Naive B cell (primary cell): Measurements from ENCODE around the gene CCL2. TPM values are rescaled to one million over a fixed set of nuclear protein-coding genes. Genes with fewer than 3 reads are reported as not detected.

Experiments used
- ATAC-seq, 2 donors: fragments of 150-1000 bp; cut with Tn5 transposase; 2 replicates each; pipeline ENCODE4 v1.10.0; 2021; ENCODE audit warnings: low read depth in 2 of 2, mild to moderate bottlenecking in 2 of 2, moderate library complexity in 2 of 2
- DNase-seq: peaks from one replicate; pipeline ENCODE4 v3.0.0; 2022
- H3K27ac Mint-ChIP-seq, 6 donors: one replicate each; pipeline ENCODE4 v1.8.0; 2020 to 2022; ENCODE audit warnings: mild to moderate bottlenecking in 6 of 6, mixed read lengths in 6 of 6, moderate library complexity in 5 of 6, inconsistent platforms in 2 of 6
- H3K27me3 Mint-ChIP-seq, 3 donors: one replicate each; pipeline ENCODE4 v1.8.0; 2021 to 2022; ENCODE audit warnings: mixed read lengths in 3 of 3, mild to moderate bottlenecking in 1 of 3
- H3K36me3 Mint-ChIP-seq, 2 donors: one replicate each; pipeline ENCODE4 v1.8.0; 2020 to 2022; ENCODE audit warnings: mixed read lengths in 2 of 2, inconsistent platforms in 1 of 2, mild to moderate bottlenecking in 1 of 2
- H3K4me1 Mint-ChIP-seq, 3 donors: one replicate each; pipeline ENCODE4 v1.8.0; 2020 to 2022; ENCODE audit warnings: mixed read lengths in 3 of 3, inconsistent platforms in 1 of 3, mild to moderate bottlenecking in 1 of 3, moderate library complexity in 1 of 3
- H3K4me3 Mint-ChIP-seq, 8 donors: one replicate each; pipeline ENCODE4 v1.8.0; 2020 to 2022; ENCODE audit warnings: mild to moderate bottlenecking in 8 of 8, mixed read lengths in 8 of 8, moderate library complexity in 8 of 8, inconsistent platforms in 2 of 8
- H3K9me3 Mint-ChIP-seq, 7 donors: one replicate each; pipeline ENCODE4 v1.8.0; 2020 to 2022; ENCODE audit warnings: mixed read lengths in 7 of 7, mild to moderate bottlenecking in 5 of 7, inconsistent platforms in 2 of 7, moderate library complexity in 1 of 7
- polyA plus RNA-seq, 6 donors: library from polyadenylated mRNA; unstranded; fragments of 300-500 nt; fragmentation: Illumina TruSeq; gene quantifications; one replicate each; pipeline ENCODE4 v1.2.3, GENCODE V29; 2021; ENCODE audit warnings: low read depth in 6 of 6

Gene CCL2
- polyA plus RNA-seq, 6 donors from 2014 or later, result not detected

DNA sequence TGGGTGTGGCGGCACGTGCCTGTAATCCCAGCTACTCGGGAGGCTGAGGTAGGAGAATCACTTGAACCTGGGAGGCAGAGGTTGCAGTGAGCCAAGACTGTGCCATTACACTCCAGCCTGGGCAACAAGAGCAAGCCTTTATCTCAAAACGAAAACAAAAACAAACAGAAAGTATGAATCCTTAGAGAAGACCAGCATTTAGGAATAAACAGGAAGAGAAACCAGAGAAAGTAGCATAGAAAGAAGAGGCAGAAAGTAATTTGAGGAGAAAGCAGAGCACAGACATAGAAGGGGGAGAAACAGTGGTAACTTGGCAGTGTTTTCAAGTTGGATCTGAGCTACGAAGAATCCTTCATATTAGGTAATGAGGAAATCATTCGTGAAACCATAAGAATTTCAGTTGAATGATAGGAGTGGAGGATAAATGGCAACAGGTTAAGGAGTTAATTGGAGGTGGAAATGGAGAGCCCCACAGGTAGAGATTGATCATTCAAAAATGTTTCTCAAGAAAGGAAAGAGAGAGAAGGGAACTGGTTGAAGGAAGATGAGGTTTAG is 9.7 kb upstream of the CCL2 start:
- H3K4me1 Mint-ChIP-seq, result peaks cover 2 to 13% (median 10%) of the 10 kb centered on the region in 3 donors
- H3K27me3 Mint-ChIP-seq, result peaks cover 0 to 5% (median 0%) of the 10 kb centered on the region in 3 donors
- H3K4me3 Mint-ChIP-seq, result no peak overlapping the region
- ATAC-seq, result no peak
- no peaks in the 10 kb centered on the region for H3K36me3 Mint-ChIP-seq
- DNase-seq, result no peak
- no peak overlapping the region for H3K27ac Mint-ChIP-seq
- H3K9me3 Mint-ChIP-seq, result no peaks in the 10 kb centered on the region

DNA sequence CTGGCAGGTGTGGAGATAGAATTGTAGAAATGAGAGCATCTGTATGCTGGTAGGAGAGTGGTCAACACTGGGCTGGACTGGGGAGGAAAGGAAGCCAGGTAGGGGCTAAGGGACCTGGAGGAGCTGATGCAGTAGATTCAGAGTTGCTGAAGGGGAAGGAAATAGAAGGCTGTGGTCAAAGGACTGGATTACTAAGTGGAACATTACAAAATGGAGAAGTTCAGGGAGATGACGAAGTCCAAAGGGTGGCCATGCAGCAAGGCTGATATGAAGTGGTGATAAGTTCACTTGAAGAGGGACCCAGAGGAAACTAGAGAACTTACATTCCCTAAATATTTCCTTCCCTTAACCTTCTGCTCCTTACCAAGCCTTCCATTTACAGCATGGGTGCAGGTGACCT is 8.6 kb upstream of the CCL2 start:
- peak; percentile 15 for DNase-seq
- Mint-ChIP-seq H3K4me3 (peak overlapping the region in 1 of 8 donors; percentile 7), H3K27ac (peak overlapping the region in 1 of 6 donors; percentile 74), H3K4me1 (peaks cover 6 to 15% (median 14%) of the 10 kb centered on the region in 3 donors), H3K9me3 (no peaks in the 10 kb centered on the region), H3K27me3 (peaks cover 6 to 10% (median 9%) of the 10 kb centered on the region in 3 donors), H3K36me3 (no peaks in the 10 kb centered on the region)
- peak; percentile 23 to 60 for ATAC-seq

DNA sequence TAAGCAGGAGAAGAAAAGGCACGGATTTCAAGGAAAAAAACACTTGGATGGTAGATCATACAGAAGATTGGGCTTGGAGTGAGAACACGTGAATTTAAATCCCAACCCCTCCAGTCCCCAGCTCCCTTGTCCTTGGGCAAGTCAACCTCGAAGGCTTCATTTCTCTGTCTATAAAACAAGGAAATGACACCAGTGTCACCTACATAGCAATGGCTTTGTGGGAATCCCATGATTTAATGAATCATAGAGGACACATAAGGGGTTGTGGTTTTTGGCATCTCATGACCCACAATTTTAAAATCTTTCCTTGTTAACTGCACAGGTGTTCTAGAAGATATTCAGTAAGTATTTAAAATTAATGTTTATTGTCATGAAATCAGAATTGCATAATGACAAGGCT is 8.2 kb upstream of the CCL2 start:
- ATAC-seq (no peak), DNase-seq (no peak)
- H3K9me3 Mint-ChIP-seq, result no peaks in the 10 kb centered on the region
- peaks cover 9 to 19% (median 18%) of the 10 kb centered on the region in 3 donors for H3K4me1 Mint-ChIP-seq
- peak overlapping the region in 1 of 6 donors; percentile 74 for H3K27ac Mint-ChIP-seq
- H3K27me3 Mint-ChIP-seq, result peaks cover 6 to 13% (median 12%) of the 10 kb centered on the region in 3 donors
- H3K36me3 Mint-ChIP-seq, result no peaks in the 10 kb centered on the region
- no peak overlapping the region for H3K4me3 Mint-ChIP-seq

- ATAC-seq (no peak), DNase-seq (no peak)
- no peaks in the 10 kb centered on the region for H3K9me3 Mint-ChIP-seq
- peaks cover 10 to 13% (median 12%) of the 10 kb centered on the region in 3 donors for H3K4me1 Mint-ChIP-seq
- no peak overlapping the region for H3K4me3 Mint-ChIP-seq
- no peaks in the 10 kb centered on the region for H3K36me3 Mint-ChIP-seq
- peaks cover 15 to 23% (median 22%) of the 10 kb centered on the region in 3 donors for H3K27me3 Mint-ChIP-seq
- peak overlapping the region in 1 of 6 donors; percentile 13 for H3K27ac Mint-ChIP-seq
These were observed 6.5 kb upstream of the CCL2 start for GRCh38 chr17:34248511-34249024.

DNA sequence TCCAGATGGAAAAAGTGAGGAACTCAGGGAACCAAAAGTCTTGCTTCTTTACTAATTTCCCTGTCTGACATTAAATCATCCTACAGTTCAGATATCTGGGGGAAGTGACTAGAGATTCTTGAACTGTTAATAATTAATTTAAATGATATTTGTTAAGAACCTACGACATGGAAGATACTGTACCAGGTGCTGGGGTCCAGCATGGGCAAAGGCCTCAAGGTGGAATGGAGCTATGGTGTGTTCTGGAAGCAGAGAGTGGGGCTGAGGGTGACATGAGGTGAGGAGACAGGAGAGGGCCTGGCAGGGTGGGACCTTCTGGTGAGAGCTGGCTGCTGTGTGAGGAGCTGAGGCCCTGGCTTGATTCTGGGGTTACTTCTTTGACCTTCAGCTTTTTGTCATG is 6.0 kb upstream of the CCL2 start:
- Mint-ChIP-seq H3K27ac (peak overlapping the region in 1 of 6 donors; percentile 73), H3K9me3 (no peaks in the 10 kb centered on the region), H3K27me3 (peaks cover 20 to 26% (median 23%) of the 10 kb centered on the region in 3 donors), H3K4me1 (peaks cover 10 to 13% (median 12%) of the 10 kb centered on the region in 3 donors), H3K4me3 (no peak overlapping the region), H3K36me3 (no peaks in the 10 kb centered on the region)
- ATAC-seq, result no peak
- DNase-seq, result no peak

GRCh38 chr17:34249478-34249877 is 5.6 kb upstream of the CCL2 start:
- H3K4me3 Mint-ChIP-seq, result no peak overlapping the region
- peaks cover 23 to 28% (median 23%) of the 10 kb centered on the region in 3 donors for H3K27me3 Mint-ChIP-seq
- H3K36me3 Mint-ChIP-seq, result no peaks in the 10 kb centered on the region
- H3K27ac Mint-ChIP-seq, result no peak overlapping the region
- H3K9me3 Mint-ChIP-seq, result no peaks in the 10 kb centered on the region
- ATAC-seq, result no peak
- H3K4me1 Mint-ChIP-seq, result peaks cover 10 to 13% (median 12%) of the 10 kb centered on the region in 3 donors
- no peak for DNase-seq

GRCh38 chr17:34251186-34251585 is 3.9 kb upstream of the CCL2 start:
- Mint-ChIP-seq H3K27me3 (peaks cover 38 to 39% (median 38%) of the 10 kb centered on the region in 3 donors), H3K27ac (peak overlapping the region in 1 of 6 donors; percentile 23), H3K4me1 (peaks cover 10 to 21% (median 20%) of the 10 kb centered on the region in 3 donors)

GRCh38 chr17:34252095-34252443 is 3.0 kb upstream of the CCL2 start:
- H3K9me3 Mint-ChIP-seq, result no peaks in the 10 kb centered on the region
- no peak overlapping the region for H3K4me3 Mint-ChIP-seq
- peaks cover 42 to 46% (median 43%) of the 10 kb centered on the region in 3 donors for H3K27me3 Mint-ChIP-seq
- H3K4me1 Mint-ChIP-seq, result peaks cover 10 to 21% (median 20%) of the 10 kb centered on the region in 3 donors
- DNase-seq (peak; percentile 8), ATAC-seq (peak; percentile 27 to 58)
- no peaks in the 10 kb centered on the region for H3K36me3 Mint-ChIP-seq
- H3K27ac Mint-ChIP-seq, result no peak overlapping the region

More at GRCh38 chr17:34251186-34251585, 3.9 kb upstream of the CCL2 start:
- ATAC-seq (no peak), DNase-seq (no peak)
- Mint-ChIP-seq H3K4me3 (no peak overlapping the region), H3K9me3 (no peaks in the 10 kb centered on the region), H3K36me3 (no peaks in the 10 kb centered on the region)

GRCh38 chr17:34252444-34253138 is 2.5 kb upstream of the CCL2 start:
- ATAC-seq, result no peak
- peaks cover 10 to 21% (median 20%) of the 10 kb centered on the region in 3 donors for H3K4me1 Mint-ChIP-seq
- H3K9me3 Mint-ChIP-seq, result peaks cover 0 to 2% (median 0%) of the 10 kb centered on the region in 7 donors
- H3K4me3 Mint-ChIP-seq, result no peak overlapping the region
- no peaks in the 10 kb centered on the region for H3K36me3 Mint-ChIP-seq
- peaks cover 46 to 51% (median 48%) of the 10 kb centered on the region in 3 donors for H3K27me3 Mint-ChIP-seq
- peak overlapping the region in 1 of 6 donors; percentile 69 for H3K27ac Mint-ChIP-seq
- no peak for DNase-seq

DNA sequence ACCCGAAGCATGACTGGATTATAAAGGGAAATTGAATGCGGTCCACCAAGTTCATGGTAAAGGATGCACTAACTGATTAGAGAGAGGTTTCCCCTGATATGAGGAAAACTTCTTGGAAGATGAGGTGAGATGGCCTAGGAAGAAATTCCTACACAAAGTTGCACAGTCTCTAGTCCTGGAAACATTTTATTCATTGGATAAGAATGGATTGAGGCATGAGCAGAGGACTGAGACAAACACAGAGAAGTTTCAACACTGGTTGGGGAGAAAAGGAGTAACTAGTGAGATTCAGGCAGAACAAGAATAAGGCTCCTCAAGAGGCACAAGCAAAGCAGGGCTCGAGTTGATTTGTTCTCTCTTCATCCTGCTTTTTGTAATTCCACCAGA is 2.0 kb upstream of the CCL2 start:
- Mint-ChIP-seq H3K27me3 (peaks cover 50 to 54% (median 51%) of the 10 kb centered on the region in 3 donors), H3K4me1 (peaks cover 10 to 21% (median 20%) of the 10 kb centered on the region in 3 donors), H3K27ac (no peak overlapping the region), H3K9me3 (peaks cover 0 to 2% (median 0%) of the 10 kb centered on the region in 7 donors), H3K4me3 (no peak overlapping the region), H3K36me3 (no peaks in the 10 kb centered on the region)
- ATAC-seq (no peak), DNase-seq (no peak)

DNA sequence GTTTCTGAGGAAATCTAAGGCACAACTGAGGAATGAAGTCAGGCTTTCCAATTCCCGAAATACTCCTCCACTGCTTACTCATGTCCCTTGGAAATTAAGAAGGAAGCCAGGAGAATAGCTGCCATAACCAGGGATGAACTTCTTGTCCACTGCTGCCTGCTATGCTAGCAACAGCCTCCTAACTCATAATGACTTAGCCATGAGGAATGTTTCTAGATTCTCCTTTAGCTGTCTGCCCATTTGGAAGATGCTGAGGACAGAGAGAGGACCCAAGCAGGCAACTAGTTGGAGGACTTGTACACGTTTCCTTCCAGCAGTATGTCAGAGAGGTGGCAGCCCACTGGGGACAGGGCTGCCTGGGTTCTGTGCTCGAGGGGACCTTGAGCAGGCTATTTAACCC is 939 bp upstream of the CCL2 start:
- Mint-ChIP-seq H3K9me3 (peaks cover 0 to 2% (median 0%) of the 10 kb centered on the region in 7 donors), H3K27me3 (peaks cover 54 to 55% (median 55%) of the 10 kb centered on the region in 3 donors), H3K27ac (no peak overlapping the region), H3K4me1 (peaks cover 10 to 21% (median 20%) of the 10 kb centered on the region in 3 donors), H3K36me3 (no peaks in the 10 kb centered on the region), H3K4me3 (no peak overlapping the region)
- DNase-seq (no peak), ATAC-seq (no peak)

DNA sequence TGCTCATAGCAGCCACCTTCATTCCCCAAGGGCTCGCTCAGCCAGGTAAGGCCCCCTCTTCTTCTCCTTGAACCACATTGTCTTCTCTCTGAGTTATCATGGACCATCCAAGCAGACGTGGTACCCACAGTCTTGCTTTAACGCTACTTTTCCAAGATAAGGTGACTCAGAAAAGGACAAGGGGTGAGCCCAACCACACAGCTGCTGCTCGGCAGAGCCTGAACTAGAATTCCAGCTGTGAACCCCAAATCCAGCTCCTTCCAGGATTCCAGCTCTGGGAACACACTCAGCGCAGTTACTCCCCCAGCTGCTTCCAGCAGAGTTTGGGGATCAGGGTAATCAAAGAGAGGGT is 272 bp downstream of the CCL2 start:
- Mint-ChIP-seq H3K27me3 (peaks cover 55 to 61% (median 55%) of the 10 kb centered on the region in 3 donors), H3K9me3 (peaks cover 0 to 2% (median 0%) of the 10 kb centered on the region in 7 donors), H3K4me3 (peak overlapping the region in 1 of 8 donors; percentile 29), H3K36me3 (no peaks in the 10 kb centered on the region), H3K27ac (no peak overlapping the region), H3K4me1 (peaks cover 10 to 21% (median 20%) of the 10 kb centered on the region in 3 donors)
- DNase-seq, result no peak
- ATAC-seq, result no peak

DNA sequence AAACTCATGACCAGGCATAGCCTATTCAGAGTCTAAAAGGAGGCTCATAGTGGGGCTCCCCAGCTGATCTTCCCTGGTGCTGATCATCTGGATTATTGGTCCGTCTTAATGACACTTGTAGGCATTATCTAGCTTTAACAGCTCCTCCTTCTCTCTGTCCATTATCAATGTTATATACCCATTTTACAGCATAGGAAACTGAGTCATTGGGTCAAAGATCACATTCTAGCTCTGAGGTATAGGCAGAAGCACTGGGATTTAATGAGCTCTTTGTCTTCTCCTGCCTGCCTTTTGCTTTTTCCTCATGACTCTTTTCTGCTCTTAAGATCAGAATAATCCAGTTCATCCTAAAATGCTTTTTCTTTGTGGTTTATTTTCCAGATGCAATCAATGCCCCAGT is 756 bp downstream of the CCL2 start:
- Mint-ChIP-seq H3K9me3 (peaks cover 0 to 2% (median 0%) of the 10 kb centered on the region in 7 donors), H3K4me1 (peaks cover 10 to 21% (median 19%) of the 10 kb centered on the region in 3 donors), H3K4me3 (no peak overlapping the region), H3K36me3 (no peaks in the 10 kb centered on the region), H3K27ac (no peak overlapping the region), H3K27me3 (peaks cover 53 to 59% (median 55%) of the 10 kb centered on the region in 3 donors)
- no peak for ATAC-seq
- DNase-seq, result no peak
